Pulmonary artery endothelial cell (primary cell): ENCODE results near the gene SORBS1. TPM values are rescaled to one million over a fixed set of nuclear protein-coding genes. Genes with fewer than 3 reads are reported as not detected.

ENCODE experiments used
- DNase-seq: peaks from one replicate; pipeline ENCODE4 v3.0.0-alpha.2; 2011; ENCODE audit warnings: low read depth, low spot score
- total RNA-seq: library from RNA; depleted of rRNA; stranded (reverse); fragments of >200 nt; gene quantifications from 2 replicates; pipeline ENCODE4 v1.2.3, GENCODE V29; 2014

Gene SORBS1
- total RNA-seq, 1 donor from 2014 or later: 0.26 TPM

DNA sequence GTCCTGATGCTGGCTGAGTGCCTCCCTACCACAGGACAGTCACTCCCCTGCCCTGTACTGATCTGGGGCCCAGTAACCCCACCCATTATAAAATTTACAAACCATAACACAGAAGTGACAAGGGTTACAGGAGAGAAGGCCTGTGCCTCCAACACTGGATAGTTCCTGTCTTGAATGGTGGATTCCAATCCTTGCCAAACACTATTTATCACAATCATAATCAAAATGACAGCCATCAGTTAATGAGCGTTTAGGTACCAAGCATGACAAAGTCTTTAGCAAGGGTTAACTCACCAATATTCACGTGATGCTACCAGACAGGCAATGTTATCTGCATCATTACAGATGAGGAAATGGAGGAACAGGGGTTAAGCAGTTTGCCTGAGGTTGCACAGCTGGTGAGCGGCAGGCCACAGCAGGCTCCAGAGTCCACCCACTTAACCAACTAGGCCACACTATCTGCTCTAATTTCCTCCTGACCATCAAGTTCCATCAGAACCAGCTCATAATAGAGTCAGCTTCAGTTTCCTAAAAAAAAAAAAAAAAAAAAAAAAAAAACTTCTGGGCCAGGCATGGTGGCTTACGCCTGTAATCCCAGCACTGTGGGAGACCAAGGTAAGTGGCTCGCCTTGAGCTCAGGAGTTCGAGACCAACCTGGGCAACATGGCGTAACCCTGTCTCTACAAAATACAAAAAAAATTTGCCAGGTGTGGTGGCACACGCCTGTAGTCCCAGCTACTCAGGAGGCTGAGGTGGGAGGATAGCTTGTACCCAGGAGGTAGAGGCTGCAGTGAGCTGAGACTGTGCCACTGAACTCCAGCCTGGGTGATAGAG, 284.6 kb downstream of the SORBS1 start:
- DNase-seq: no peak

DNA sequence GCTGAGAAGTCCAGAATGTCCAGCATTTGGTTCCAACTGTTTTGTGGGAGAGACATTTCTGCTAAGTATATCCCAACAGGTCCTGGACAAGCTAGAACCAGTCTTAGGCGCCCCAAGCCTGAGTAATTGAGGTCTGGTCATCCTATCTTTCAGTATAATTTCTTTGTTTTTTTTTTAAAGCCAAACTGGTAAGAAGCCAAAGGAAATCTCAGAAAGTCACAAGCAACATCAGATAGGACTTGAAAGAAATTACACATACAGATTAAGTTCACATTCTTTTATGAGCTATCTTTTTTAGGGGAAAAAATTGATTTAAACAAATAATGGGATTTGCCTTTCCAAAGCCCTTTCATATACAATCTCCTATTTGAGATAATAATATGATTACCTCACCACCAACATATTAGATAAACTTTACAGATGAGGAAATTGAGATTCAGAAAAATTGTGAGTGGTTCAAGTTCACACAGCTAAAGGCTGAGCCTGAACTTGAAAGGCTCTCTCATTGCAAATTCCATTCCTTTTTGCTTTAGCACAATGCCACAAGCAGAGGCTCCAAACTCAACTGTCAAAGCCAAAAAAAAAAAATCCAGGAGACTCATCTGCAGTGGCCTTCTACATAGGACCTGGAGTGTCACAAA, 285.3 kb downstream of the SORBS1 start:
- no peak for DNase-seq

DNA sequence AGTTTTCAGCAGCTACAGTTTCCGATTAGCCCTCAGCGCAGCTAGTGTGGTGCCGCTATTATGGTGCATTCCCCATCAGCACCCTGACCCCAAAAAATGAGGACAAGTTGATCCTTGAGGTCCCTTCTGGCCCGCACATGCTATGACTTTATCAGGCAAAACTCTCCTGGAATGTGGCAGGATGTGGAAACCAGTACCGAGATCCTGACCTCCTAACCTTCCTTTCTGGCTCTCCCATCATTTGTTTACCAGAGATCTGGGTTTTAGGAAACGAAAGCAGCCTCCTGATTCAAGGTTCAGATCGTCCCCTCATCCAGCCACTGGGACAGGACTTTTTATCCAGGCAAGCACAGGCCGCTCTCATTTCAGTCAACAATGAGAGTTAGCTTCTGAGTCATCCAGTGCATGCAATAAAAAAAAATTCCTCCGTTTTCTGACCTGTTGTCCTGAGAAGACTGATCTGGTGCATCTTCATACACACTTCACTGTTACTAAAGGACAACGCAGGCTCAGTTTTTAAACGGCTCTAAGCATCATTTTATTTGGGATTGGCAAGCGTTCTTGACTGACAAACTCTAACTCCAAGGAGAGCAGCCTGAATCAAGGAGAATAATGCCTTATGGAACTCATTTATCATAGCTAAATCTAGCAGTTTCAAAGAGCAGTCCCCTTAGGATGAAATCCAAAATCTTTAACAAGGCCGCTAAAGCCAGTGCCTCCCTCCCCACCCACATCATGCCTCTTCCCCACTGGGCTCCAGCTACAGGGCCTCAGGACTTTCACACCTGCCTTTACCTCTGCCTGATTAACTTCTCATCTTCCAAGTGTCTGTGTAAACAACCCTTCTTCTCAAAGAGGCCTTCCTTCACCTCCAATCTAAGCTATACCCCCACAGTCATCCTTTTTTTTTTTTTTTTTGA, 287.5 kb downstream of the SORBS1 start:
- peak; percentile 78 for DNase-seq

- DNase-seq: peak; percentile 98
These were observed 292.7 kb downstream of the SORBS1 start for GRCh38 chr10:95268438-95268837.

- no peak for DNase-seq
These were observed 293.9 kb downstream of the SORBS1 start for GRCh38 chr10:95267251-95267650.

DNA sequence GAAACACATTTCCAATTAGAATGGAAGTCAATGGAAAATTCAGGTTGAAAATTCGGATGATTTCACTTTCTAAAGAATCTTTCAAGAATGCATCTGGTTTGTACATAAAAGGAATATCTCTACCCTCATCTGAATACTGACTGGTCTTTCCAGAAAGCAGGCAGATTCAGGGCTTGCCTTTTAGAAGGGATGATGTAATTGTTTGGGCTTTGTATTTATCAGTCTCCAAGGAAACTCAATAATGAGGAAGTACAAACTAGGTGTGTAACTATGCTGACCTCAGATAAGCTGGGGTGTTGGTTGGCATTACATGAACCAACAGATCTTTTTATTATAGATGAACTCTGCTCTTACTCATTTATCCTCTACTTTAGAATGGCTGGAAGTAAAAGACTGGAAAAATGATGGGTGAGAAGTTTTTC, 294.5 kb downstream of the SORBS1 start:
- peak; percentile 90 for DNase-seq

- no peak for DNase-seq
These were observed 295.6 kb downstream of the SORBS1 start for GRCh38 chr10:95265572-95265971.

GRCh38 chr10:95264227-95265051, 296.7 kb downstream of the SORBS1 start:
- DNase-seq: no peak

DNA sequence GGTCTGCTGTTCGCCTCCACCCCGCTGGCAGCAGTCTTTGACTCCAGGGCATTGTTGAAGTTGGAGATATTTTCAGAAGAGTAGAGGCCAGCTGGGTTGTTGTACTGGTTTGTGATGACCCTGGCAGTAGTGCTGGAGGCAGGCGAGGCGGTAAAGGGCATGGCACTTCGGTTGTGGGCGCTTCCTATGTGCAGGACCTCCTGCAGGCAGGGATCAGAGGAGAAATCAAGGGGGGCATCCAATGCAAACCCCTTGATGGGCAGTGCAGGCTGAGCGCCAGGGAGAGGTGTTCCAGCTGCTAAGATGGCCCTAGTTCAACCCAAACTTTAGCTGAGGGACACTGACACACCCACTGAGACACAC, 297.3 kb downstream of the SORBS1 start:
- no peak for DNase-seq

DNA sequence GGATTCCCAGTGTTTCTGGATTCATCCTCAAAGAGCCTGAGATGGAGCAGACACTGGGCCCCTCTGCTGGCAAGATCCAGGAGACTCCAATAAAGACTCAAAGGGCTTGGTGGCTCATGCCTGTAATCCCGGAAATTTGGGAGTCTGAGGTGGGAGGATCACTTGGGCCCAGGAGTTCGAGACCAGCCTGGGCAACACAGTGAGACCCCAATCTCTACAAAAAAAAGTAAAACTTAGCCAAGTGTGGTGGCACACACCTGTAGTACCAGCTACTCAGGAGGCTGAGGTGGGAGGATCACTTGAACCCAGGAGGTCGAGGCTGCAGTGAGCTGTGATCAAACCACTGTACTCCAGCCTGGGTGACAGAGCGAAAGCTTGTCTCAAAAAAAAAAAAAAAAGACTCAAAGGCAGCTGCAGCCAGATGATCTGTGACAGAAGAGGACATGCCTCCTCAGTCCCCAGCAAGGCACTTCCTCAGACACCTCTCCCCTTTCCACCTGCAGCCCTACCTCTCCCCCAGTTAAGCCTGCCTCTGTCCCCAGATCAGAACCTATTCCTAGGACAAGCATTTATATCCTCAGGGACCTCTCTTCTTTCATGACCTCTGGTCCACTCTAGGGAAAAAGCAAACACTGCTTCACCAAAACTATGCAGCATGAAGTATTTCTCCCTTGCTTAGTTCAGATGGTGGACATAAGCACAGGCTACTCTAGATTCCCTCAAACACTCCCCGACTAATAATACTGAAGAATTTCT, 298.2 kb downstream of the SORBS1 start:
- DNase-seq: no peak

DNA sequence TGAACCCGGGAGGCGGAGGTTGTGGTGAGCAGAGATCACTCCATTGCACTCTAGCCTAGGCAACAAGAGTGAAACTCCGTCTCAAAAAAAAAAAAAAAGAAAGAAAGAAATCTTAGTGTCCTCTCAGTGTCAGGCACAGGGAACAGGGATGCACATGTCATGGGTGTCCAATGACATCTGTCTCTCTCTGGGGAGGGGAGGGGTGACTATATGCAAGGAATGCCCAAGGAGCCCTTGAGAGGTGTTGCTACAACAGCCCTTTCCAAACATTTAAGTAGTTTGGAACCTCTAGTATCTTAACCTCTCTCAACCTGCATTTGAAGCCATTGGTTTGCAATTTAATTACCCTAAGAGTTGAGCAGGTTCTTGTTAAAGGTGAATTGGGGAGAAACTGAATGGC, 299.2 kb downstream of the SORBS1 start:
- DNase-seq: no peak

Other genes with a start within 250 kb of the SORBS1 start
- gene ALDH18A1, start 95.3 kb upstream of the SORBS1 start, total RNA-seq: 110 and 126 TPM in 2 replicates
- gene TCTN3, start 132.6 kb upstream of the SORBS1 start, total RNA-seq: 28.6 and 35.8 TPM in 2 replicates
- gene ENTPD1, start 194.8 kb upstream of the SORBS1 start, total RNA-seq: 5.7 and 6.4 TPM in 2 replicates